GM21619 (cell line): Measurements from ENCODE around the gene RPS27L.
"Not testable (repeated sequence)": the region's sequence is repeated elsewhere in the genome, so short reads cannot be mapped to it uniquely, and the experiment has no call there.

Source experiments
- ATAC-seq: cut with Tn5 transposase; IDR thresholded peaks from one replicate; pipeline ENCODE4 v1.9.1; 2021; ENCODE audit not compliant: unreplicated experiment

The RPS27L gene

GRCh38 chr15:63140936-63141335 lies 16.3 kb downstream of the RPS27L start:
- no peak for ATAC-seq

- no peak for ATAC-seq
Observed at GRCh38 chr15:63136742-63137141, 20.5 kb downstream of the RPS27L start.

DNA sequence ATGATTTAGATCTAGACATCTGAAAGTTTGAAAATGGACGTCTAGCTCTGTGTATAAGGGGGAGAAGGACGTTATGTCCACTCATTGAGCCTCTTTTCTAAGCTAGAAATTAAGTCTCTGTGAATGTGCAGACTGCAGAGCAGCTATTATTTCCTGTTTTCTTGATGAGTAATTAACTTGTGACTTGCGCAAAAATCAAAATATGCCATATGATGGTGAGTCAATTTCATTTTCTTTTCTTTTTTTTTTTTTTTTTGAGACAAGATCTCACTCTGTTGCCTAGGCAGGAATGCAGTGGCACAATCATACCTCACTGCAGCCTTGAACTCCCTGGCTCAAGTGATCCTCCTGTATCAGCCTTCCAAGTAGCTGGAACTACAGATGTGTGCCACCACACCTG lies 21.5 kb downstream of the RPS27L start:
- no peak for ATAC-seq

DNA sequence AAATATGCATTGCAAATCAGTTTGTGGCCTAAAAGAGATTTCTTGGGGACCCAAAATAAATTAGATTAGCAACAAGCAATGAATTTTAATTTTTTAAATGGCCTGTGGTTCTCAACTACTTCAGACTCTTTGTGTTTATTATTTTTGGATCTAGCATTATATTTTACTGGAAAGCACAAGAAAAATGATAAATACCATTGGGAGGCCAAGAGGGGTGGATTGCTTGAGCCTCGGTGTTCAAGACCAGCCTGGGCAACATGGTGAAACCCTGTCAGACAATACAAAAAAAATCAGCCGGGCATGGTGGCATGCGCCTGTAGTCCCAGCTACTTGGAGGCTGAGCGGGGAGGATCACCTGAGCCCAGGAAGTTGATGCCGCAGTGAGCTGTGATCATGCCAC lies 22.0 kb downstream of the RPS27L start:
- no peak for ATAC-seq

- no peak for ATAC-seq
Observed at GRCh38 chr15:63134245-63134985, 22.9 kb downstream of the RPS27L start.

GRCh38 chr15:63133786-63134185 lies 23.5 kb downstream of the RPS27L start:
- ATAC-seq = no peak

GRCh38 chr15:63126726-63127125 lies 30.6 kb downstream of the RPS27L start:
- no peak for ATAC-seq

- no peak for ATAC-seq
Observed at GRCh38 chr15:63124506-63124905, 32.8 kb downstream of the RPS27L start.

DNA sequence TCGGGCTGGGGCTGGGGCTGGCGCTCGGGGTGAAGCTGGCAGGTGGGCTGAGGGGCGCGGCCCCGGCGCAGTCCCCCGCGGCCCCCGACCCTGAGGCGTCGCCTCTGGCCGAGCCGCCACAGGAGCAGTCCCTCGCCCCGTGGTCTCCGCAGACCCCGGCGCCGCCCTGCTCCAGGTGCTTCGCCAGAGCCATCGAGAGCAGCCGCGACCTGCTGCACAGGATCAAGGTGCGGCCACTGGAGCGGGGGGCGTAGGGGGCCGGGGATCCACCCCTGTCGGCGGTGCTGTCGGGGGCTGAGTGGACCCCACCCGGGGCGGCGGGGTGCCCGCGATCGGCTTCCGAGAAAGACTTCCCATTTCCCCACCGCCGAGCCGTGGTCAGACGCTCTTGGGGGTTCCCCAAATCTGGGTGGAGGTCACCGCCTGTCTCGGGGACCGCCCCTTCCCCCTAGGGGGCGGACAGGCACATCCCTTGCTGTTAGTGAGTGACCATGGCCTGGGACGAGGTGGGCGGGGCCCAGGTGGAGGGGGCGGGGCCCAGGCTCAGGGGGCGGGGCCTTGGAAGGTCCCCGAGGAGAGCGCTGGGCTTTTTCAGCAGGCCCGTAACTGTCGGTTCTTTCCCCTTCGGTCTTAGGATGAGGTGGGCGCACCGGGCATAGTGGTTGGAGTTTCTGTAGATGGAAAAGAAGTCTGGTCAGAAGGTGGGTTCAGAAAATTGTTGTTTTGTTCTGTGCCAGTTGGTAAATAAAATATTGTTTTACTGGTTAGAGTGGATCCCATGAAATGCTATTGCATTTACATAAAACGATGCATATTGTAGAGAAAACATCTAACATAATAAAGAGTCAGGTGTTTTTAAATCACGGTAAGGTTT lies 35.0 kb downstream of the RPS27L start:
- ATAC-seq = peak; percentile 79

DNA sequence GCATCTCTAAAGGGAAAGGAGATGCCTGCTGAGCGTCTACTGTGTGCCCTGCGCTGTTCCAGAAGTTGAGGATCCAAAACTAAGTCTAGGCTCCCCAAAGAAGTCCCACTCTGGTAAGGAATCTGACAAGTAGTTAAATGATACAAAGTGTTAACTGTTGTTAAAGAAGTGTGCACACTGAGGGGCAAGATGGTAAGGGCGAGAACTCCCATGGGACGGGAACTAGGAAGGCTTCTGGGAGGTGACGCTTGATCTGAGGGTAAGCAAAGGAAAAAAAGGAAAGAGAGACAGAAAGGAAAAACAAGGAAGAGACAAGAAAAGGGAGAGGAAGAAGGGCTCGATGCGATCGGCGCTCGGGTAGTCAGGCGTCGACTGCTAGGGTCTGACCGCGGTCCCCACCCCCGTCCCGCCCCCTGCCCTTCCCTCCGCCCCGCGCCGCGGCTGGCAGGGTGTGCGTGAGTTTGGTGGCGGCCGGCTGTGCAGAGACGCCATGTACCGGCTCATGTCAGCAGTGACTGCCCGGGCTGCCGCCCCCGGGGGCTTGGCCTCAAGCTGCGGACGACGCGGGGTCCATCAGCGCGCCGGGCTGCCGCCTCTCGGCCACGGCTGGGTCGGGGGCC lies 35.8 kb downstream of the RPS27L start, which contains the start of gene LACTB:
LACTB (plus strand) TSS at position 480 of the 620 bp plus-strand sequence; CDS start at position 491, 11 bp downstream.
- peak; percentile 80 for ATAC-seq

DNA sequence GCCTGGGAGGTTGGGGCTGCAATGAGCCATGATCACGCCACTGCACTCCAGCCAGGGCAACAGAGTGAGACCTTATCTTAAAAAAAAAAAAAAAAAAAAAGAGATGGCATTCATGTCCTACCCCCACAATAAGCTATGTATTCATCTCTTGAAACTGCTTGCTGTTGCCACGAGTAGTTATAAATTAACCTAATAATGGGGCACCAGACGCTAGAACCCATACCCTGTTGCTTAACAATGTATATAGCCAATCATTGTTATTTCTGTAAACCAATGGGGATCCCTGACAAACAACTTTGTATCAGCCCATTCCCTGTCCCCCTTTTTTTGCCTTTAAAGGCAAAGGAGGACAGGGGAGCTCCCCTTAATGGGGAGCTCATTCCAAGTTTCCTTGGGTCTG lies 38.4 kb downstream of the RPS27L start:
- no peak for ATAC-seq

GRCh38 chr15:63114465-63114864 lies 42.8 kb downstream of the RPS27L start:
- no peak for ATAC-seq

DNA sequence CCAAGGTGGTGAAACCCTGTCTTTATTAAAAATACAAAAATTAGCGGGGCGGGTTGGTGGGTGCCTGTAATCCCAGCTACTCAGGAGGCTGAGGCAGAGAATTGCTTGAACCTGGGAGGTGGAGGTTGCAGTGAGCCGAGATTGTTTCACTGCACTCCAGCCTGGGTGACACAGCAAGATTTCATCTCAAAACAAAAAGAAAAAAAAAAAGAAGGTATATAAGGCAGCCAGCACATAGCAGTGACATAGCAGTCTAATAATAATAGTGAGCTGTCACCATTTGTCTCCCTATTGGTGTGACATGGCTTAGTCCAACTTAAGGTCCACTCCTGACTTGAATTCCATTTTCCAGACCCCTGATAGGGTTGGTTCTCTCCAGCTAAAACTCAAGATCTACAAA lies 44.4 kb downstream of the RPS27L start:
- ATAC-seq = no peak

GRCh38 chr15:63111481-63111880 lies 45.8 kb downstream of the RPS27L start:
- no peak for ATAC-seq

- ATAC-seq = no peak
Observed at GRCh38 chr15:63110428-63111026, 46.8 kb downstream of the RPS27L start.

- ATAC-seq = no peak
Observed at GRCh38 chr15:63109920-63110319, 47.4 kb downstream of the RPS27L start.

GRCh38 chr15:63109498-63109897 lies 47.8 kb downstream of the RPS27L start:
- no peak for ATAC-seq

- ATAC-seq = no peak
Observed at GRCh38 chr15:63107895-63108546, 49.3 kb downstream of the RPS27L start.

DNA sequence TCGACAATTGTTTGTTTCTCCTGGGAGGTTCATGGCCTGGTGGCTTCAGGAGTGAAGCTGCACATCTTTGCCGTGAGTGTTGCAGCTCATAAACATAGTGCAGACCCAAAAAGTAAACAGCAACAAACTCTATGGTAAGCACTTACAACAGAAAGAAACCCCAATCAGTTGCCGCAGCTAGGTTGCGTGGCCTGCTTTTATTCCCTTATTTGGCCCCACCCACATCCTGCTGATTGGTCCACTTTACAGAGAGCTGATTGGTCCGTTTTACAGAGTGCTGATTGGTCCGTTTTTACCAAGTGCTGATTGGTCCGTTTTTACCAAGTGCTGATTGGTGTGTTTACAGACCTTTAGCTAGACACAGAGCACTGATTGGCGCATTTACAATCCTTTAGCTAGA lies 51.9 kb downstream of the RPS27L start:
- not testable (repeated sequence) for ATAC-seq

DNA sequence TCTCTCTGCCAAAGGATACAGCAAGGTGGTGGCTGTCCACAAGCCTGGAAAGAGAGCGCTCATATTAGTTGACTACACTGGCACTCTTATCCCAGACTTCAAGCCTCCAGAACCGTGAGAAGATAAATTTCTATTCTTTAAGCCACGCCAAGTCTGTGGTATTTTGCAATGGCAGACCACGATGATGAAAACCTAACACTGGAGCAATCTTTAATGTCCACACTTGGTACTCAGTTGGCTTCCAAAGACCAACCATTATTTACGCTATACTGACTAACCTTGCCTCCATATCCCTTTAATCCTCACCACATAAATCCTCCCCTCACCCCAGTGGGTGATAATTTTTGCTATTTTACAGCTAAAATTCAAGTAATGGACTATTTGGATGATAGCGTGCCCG lies 52.5 kb downstream of the RPS27L start:
- ATAC-seq = no peak

DNA sequence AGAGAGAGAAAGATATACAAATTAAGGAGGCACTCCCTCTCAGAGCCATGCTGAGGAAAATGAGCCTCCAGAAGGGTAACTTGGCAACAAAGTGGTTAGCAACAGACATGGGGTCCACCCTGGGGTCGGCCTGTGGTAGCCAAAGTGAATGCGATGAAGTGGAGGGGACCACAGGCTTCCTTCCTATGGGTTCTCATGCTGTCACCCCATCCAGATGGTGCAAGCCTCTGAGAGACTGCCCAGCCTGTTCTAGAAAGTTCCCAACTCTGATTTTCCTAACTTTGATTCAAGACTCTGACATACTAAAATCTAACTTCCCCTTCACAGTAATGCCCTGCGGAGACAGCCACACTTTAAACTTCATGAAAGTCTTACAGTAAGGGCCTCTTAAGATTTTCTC lies 53.9 kb downstream of the RPS27L start:
- no peak for ATAC-seq
